ENCODE data around the gene HOOK2. TPM values are rescaled to one million over a fixed set of nuclear protein-coding genes. Genes with fewer than 3 reads are reported as not detected.

HOOK2 gene
- total and polyA plus RNA-seq, 9 of the 15 experiments (the other 6 are each of a cell fraction or from before 2014, with no cell fraction given), result 1.3 to 17.2 (median 9.9) TPM

DNA sequence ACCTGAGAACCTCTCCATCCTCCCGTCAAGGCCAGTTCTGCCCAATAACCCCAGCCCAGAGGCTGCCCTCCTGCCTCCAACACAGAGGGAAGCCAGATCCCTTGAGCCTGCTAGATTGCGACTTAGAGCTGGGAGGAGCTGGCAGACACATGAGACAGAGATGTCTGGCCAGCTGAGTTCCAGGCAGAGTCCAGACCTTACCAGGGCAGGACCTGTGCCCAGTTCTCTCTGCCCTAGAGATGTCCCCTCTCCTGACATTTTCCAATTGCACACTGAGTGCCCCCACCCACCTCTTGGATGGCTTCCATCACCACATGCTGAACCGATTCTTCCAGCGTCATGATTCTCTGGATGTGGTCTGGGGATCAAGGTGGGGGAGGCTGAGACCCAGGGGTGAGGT lies 3.0 kb downstream of the HOOK2 start:
- in situ Hi-C loops (cut with MboI), result no loop called here
- H3K4me2 ChIP-seq (ENCODE audit: insufficient read depth, low read length), result no peak overlapping the region
- no peak for DNase-seq (ENCODE audit: extremely low read depth in 1 of 4, low spot score in 3 of 4)
- ATAC-seq, result no peak
- H3K9ac ChIP-seq (ENCODE audit: insufficient read depth in 1 of 2, low read depth in 2 of 2, low read length in 2 of 2), result 0 out of 4 replicates have a peak overlapping the region, but pooled peaks of 1 of the 2 experiments have one; percentile 3
- peaks cover 6% of the 10 kb centered on the region; the same call in 1 of the 3 replicates for H3K79me2 ChIP-seq (ENCODE audit: control insufficient read depth, insufficient read depth, low read length)
- no peak overlapping the region for H3K27ac ChIP-seq (ENCODE audit: extremely low read depth, low read depth, low read length)
- no peak overlapping the region for H3K4me3 ChIP-seq
- intact Hi-C loops (cut with micrococcal nuclease), result no loop called here
- H3K4me1 ChIP-seq (replicated peaks in 1 of 2; ENCODE audit: control insufficient read depth in 2 of 2, insufficient read depth in 2 of 2, low read length in 2 of 2), result peaks cover 5 to 38% of the 10 kb centered on the region in 2 experiments; a peak in 4 of 5 replicates
- TF ChIP-seq CAMTA2 (CRISPR knock-in tag; conservative IDR thresholded peaks at IDR 0.05) (no peak), SP2 (IDR thresholded peaks at IDR 0.05; ENCODE audit: extremely low read depth, low read depth, low read length, poor library complexity, severe bottlenecking) (no peak), SLC30A9 (CRISPR knock-in tag; IDR thresholded peaks at IDR 0.05) (no peak), FUS (optimal IDR thresholded peaks at IDR 0.05; ENCODE audit: low read depth, low read length) (no peak), ZNF41 (CRISPR knock-in tag; conservative IDR thresholded peaks at IDR 0.05) (no peak), NUFIP1 (IDR thresholded peaks at IDR 0.05; ENCODE audit: partially characterized antibody) (no peak), SMARCA5 (IDR thresholded peaks at IDR 0.05) (no peak), MAFK (IDR thresholded peaks at IDR 0.05; ENCODE audit: low read length) (no peak), NCOA4 (IDR thresholded peaks at IDR 0.05; ENCODE audit: partially characterized antibody) (no peak), ILF3 (IDR thresholded peaks at IDR 0.05; ENCODE audit: borderline replicate concordance) (no peak), MYC (IDR thresholded peaks at IDR 0.05; ENCODE audit: low read depth, low read length) (no peak), MYC (CRISPR knock-in tag; IDR thresholded peaks at IDR 0.05; ENCODE audit: borderline replicate concordance, low read depth) (no peak), HSF4 (CRISPR knock-in tag; IDR thresholded peaks at IDR 0.05; ENCODE audit: borderline replicate concordance) (no peak), GABPA (tag; conservative IDR thresholded peaks at IDR 0.05; ENCODE audit: low read depth) (no peak), CBX8 (IDR thresholded peaks at IDR 0.05; ENCODE audit: borderline replicate concordance, extremely low read depth, low read depth, low read length, poor library complexity, severe bottlenecking) (no peak), POLR2A (conservative IDR thresholded peaks at IDR 0.05) (no peak)
- TF ChIP-seq, protein P1, sequence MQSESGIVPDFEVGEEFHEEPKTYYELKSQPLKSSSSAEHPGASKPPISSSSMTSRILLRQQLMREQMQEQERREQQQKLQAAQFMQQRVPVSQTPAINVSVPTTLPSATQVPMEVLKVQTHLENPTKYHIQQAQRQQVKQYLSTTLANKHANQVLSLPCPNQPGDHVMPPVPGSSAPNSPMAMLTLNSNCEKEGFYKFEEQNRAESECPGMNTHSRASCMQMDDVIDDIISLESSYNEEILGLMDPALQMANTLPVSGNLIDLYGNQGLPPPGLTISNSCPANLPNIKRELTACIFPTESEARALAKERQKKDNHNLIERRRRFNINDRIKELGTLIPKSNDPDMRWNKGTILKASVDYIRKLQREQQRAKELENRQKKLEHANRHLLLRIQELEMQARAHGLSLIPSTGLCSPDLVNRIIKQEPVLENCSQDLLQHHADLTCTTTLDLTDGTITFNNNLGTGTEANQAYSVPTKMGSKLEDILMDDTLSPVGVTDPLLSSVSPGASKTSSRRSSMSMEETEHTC (IDR thresholded peaks at IDR 0.05), result no peak
- TF ChIP-seq, protein P2, sequence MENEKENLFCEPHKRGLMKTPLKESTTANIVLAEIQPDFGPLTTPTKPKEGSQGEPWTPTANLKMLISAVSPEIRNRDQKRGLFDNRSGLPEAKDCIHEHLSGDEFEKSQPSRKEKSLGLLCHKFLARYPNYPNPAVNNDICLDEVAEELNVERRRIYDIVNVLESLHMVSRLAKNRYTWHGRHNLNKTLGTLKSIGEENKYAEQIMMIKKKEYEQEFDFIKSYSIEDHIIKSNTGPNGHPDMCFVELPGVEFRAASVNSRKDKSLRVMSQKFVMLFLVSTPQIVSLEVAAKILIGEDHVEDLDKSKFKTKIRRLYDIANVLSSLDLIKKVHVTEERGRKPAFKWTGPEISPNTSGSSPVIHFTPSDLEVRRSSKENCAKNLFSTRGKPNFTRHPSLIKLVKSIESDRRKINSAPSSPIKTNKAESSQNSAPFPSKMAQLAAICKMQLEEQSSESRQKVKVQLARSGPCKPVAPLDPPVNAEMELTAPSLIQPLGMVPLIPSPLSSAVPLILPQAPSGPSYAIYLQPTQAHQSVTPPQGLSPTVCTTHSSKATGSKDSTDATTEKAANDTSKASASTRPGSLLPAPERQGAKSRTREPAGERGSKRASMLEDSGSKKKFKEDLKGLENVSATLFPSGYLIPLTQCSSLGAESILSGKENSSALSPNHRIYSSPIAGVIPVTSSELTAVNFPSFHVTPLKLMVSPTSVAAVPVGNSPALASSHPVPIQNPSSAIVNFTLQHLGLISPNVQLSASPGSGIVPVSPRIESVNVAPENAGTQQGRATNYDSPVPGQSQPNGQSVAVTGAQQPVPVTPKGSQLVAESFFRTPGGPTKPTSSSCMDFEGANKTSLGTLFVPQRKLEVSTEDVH (IDR thresholded peaks at IDR 0.05; ENCODE audit: low read depth, partially characterized antibody), result no peak
- TF ChIP-seq, protein P3, sequence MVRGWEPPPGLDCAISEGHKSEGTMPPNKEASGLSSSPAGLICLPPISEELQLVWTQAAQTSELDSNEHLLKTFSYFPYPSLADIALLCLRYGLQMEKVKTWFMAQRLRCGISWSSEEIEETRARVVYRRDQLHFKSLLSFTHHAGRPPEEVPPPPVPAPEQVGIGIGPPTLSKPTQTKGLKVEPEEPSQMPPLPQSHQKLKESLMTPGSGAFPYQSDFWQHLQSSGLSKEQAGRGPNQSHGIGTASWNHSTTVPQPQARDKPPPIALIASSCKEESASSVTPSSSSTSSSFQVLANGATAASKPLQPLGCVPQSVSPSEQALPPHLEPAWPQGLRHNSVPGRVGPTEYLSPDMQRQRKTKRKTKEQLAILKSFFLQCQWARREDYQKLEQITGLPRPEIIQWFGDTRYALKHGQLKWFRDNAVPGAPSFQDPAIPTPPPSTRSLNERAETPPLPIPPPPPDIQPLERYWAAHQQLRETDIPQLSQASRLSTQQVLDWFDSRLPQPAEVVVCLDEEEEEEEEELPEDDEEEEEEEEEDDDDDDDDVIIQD (CRISPR knock-in tag; IDR thresholded peaks at IDR 0.05), result no peak
- H2AFZ ChIP-seq (ENCODE audit: low read depth, low read length), result no peak overlapping the region
- BruUV-seq (replicated peaks), result no TSS peak
- no peaks in the 10 kb centered on the region for H3K27me3 ChIP-seq (ENCODE audit: control insufficient read depth in 2 of 2, insufficient read depth in 2 of 2, low read length in 2 of 2)
- H3K9me3 ChIP-seq (replicated peaks; ENCODE audit: control insufficient read depth, insufficient read depth, low read depth, low read length), result no peaks in the 10 kb centered on the region
- ChIA-PET CTCF (ENCODE audit: low intra/inter-chr PET ratio) (no interaction called here), POLR2A (interaction anchor here (0.8 to 1.9 kb wide), 2 partner anchors 20 to 32 kb away, joined by 3 to 11 read pairs; partner anchors contain the start of gene JUNB)
- no peaks in the 10 kb centered on the region for H3K9me1 ChIP-seq (ENCODE audit: control insufficient read depth, insufficient read depth, low read length)
- 38% methylated on average over 3 of the region's 4 CpGs for WGBS (ENCODE audit: insufficient coverage, low coverage, missing lambda C conversion rate)
- no peaks in the 10 kb centered on the region for H3K36me3 ChIP-seq (ENCODE audit: control insufficient read depth, insufficient read depth, low read length)
- FAIRE-seq, result no peak
- H4K20me1 ChIP-seq (replicated peaks; ENCODE audit: control insufficient read depth, insufficient read depth, low read length), result no peaks in the 10 kb centered on the region
